Subcutaneous adipose tissue (tissue), 4 donors: ENCODE measurements around the gene CYP3A5. TPM values are rescaled to one million over a fixed set of nuclear protein-coding genes. Genes with fewer than 3 reads are reported as not detected.

Experiments
- total RNA-seq, 4 donors: library from RNA; depleted of rRNA; stranded (reverse); fragments of >200 nt; gene quantifications; one replicate each; pipeline ENCODE4 v1.1.0, GENCODE V29; 2016
- TF ChIP-seq, protein P1 (sequence below): fragments of 450-650 bp; IDR thresholded peaks from one replicate; pipeline ENCODE4 v1.5.1; 2016; ENCODE audit warnings: low read depth, mild to moderate bottlenecking, control low read depth, antibody characterized with exemption, moderate library complexity

CYP3A5 gene
- total RNA-seq, 4 donors from 2014 or later: 0.88 to 191 (median 58.1) TPM

DNA sequence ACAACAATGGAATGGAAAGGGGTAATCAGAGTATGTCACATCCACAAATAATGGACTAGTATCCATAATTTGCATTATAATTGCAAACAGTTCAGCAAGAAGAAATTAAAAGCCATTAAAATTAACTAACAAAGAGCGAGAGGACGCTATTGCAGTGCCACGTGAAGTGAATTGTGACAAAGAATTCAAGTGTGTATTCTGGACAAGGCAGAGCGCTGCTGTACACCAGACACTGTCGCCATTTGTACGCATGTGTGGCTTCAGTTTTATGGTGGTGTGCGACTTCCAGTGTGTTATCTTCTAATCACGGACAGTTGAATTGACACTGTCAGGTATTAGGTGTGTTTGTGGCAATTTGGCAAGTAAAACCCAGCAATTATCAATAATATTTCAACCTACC lies 11.3 kb downstream of the CYP3A5 start:
- TF ChIP-seq, protein P1, sequence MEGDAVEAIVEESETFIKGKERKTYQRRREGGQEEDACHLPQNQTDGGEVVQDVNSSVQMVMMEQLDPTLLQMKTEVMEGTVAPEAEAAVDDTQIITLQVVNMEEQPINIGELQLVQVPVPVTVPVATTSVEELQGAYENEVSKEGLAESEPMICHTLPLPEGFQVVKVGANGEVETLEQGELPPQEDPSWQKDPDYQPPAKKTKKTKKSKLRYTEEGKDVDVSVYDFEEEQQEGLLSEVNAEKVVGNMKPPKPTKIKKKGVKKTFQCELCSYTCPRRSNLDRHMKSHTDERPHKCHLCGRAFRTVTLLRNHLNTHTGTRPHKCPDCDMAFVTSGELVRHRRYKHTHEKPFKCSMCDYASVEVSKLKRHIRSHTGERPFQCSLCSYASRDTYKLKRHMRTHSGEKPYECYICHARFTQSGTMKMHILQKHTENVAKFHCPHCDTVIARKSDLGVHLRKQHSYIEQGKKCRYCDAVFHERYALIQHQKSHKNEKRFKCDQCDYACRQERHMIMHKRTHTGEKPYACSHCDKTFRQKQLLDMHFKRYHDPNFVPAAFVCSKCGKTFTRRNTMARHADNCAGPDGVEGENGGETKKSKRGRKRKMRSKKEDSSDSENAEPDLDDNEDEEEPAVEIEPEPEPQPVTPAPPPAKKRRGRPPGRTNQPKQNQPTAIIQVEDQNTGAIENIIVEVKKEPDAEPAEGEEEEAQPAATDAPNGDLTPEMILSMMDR: no peak

DNA sequence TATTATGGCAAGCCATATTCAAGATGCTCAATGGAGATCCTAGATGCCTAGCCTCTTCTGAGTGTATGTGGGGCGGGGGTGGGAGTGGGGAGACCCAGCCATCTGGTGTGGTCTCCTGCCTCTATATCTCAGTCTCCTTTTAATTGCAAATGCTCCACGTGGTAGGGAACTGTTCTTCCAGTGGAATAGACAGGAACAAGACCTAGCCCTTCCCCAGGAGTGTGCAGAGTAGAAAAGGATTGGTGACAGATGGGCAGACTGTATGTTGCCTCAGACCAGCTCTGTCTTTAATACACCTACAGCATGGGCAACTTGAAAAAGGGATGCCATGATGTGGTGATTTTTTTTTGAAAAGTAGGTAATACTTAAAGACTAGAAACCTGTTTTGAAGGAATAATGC lies 12.6 kb downstream of the CYP3A5 start:
- TF ChIP-seq, protein P1: no peak

DNA sequence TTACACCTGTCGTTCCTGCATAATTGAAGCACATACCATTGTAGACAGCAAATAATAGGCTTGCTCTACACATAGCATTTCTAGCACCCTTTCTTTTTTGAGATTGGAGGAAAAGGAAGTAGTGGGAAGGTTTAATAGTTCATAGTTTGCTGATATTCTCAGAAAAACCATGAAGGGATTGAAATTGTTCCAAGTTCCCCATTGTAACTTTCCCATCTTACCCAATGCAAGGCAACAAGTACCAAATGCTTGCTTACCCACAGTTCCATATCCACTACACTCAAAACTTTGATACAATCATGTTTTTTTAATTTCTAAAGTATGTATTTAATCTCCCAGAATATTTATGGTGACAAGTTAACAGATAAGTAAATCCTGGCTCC lies 13.8 kb downstream of the CYP3A5 start:
- TF ChIP-seq, protein P1: no peak

DNA sequence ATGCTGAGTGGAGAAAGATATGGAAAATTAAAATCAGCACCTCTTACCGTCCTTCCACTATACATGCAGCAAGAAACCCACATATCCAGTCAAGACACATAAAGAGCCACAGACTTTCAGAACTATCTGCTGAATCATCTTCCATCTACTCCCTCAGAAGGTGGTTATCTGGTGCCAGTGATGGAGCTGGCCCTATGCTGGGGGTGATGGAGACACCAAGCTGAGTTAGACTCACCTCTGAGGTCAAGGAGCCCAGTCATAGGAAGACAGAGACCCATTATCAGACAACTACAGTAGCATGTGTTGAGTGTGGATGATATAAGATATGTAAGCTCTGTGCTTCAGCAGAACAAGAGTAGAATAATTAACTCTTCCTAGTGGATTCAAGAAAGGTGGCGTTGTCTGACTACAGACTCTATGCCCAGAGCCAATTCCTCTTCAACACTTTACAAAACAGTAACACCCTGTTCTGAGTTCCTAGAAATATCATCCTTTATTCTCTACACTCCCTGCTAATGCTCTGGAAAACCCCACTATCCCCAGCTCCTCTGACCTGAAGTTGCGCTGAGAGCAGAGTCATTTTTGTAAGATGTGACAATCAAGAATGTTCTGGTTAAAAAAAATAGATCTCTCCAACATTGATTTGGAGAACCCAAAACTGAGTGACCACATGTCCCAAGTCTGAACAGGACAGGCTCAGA lies 14.3 kb downstream of the CYP3A5 start:
- TF ChIP-seq, protein P1: no peak

DNA sequence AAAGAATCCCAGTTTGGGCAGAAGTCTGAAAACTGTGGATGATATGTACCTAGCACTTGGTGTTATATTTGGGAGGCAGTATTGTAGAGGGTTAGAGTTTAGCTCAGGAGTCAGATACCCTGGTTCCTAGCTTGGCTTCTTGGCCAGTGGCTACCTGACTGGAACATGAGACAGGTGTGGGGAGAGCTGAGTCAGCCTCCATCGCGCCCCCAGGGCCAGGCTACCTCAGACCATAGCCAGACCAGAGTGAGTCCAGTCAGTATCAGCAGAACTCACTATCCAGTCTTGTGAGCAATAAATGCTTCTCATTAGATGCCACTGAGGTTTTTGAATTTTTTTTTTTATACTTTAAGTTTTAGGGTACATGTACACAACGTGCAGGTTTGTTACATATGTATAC lies 26.0 kb downstream of the CYP3A5 start:
- TF ChIP-seq, protein P1: no peak

DNA sequence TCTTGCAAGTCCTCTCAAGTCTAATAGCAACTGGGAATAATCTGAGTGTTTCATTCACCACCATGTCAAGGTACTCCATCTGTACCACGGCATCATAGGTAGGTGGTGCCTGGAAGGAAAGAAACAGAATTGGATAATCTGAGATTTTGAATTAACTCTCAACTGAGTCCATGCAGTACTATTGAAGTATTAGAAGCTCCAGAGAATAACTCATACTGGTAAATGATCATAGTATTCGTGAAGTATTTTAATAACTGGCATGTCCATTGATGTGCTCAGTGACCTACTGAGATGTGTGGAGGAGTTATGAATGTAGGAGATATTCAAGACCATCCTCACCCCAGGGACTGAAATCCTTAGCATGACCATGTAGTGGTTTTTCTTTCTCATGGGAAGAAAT lies 27.1 kb downstream of the CYP3A5 start:
- TF ChIP-seq, protein P1: no peak

DNA sequence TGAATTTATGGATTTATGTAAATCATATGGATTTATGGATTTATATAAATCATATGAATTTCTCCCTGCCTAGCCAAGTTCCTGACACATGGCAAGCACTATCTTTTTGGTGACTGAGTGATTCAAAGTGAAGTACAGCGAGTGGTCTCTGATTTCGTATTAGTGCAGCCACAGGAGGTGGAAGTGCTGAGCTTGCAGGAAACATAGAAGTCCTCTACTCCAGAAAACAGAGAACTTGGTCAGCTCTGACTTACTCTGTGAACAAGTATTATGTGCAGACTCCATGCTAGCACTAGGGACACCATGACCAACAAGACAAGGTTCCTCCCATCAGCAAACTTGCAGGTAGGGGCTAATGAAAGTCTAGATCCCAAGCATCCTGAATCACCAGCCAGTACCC lies 28.5 kb downstream of the CYP3A5 start:
- TF ChIP-seq, protein P1: no peak
